HL-60 (cell line): ENCODE results near the gene HAVCR1.

ENCODE experiments used
- DNase-seq, 2 experiments: peaks; one replicate each; pipeline ENCODE4 v3.0.0-alpha.2; 2010 to 2020; ENCODE audit warnings: low read depth in 1 of 2, low spot score in 1 of 2
- H3K27ac ChIP-seq: fragments of 250-450 bp; sonication (Bioruptor Pico); replicated peaks from 2 replicates; pipeline ENCODE4 v1.5.1; 2020; ENCODE audit warnings: mild to moderate bottlenecking, moderate library complexity
- H3K27me3 ChIP-seq: fragments of 250-450 bp; sonication (Bioruptor Pico); 2 replicates; pipeline ENCODE4 v1.5.1; 2021; ENCODE audit warnings: mild to moderate bottlenecking, moderate library complexity; ENCODE audit not compliant: insufficient read depth, poor library complexity, severe bottlenecking
- H3K4me3 ChIP-seq: replicated peaks from 2 replicates; pipeline ENCODE4 v1.5.1; 2011; ENCODE audit warnings: mild to moderate bottlenecking, control low read depth, low read length; ENCODE audit not compliant: insufficient read depth
- GABPA ChIP-seq: IDR thresholded peaks from 2 replicates; pipeline ENCODE4 v1.6.1; 2012; ENCODE audit warnings: low read depth
- POLR2AphosphoS5 ChIP-seq: IDR thresholded peaks from 2 replicates; pipeline ENCODE4 v1.6.1; 2012; ENCODE audit warnings: low read depth
- SPI1 ChIP-seq: IDR thresholded peaks from 2 replicates; pipeline ENCODE4 v1.6.1; 2012; ENCODE audit warnings: low read depth, mild to moderate bottlenecking, borderline replicate concordance
- TF ChIP-seq, protein P1 (sequence below): IDR thresholded peaks from one replicate; pipeline ENCODE4 v1.5.1; 2011; ENCODE audit warnings: low read length, control low read depth, inconsistent platforms; ENCODE audit not compliant: insufficient read depth
- TF ChIP-seq, protein P2 (sequence below): IDR thresholded peaks from 2 replicates; pipeline ENCODE4 v1.6.1; 2012; ENCODE audit warnings: low read depth; ENCODE audit not compliant: insufficient replicate concordance

Gene HAVCR1

DNA sequence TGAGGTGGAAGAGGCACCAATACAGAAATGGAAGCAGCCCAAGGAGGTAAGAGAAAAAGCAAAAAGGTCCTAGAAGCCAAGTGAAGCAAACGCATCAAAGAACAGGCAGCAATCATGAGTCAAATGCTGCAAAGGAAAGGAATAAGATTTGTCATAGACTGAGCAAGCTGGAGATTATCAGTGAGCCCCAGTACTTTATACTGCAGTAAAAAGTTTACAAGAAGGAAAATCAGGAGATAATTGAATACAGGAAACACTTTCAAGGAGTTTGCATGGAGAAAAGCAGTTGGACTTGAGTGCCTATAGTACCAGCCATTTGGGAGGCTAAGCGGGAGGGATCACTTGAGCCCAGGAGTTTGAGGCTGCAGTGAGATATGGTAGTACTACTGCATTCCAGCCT is 7.2 kb upstream of the HAVCR1 start:
- TF ChIP-seq, protein P1, sequence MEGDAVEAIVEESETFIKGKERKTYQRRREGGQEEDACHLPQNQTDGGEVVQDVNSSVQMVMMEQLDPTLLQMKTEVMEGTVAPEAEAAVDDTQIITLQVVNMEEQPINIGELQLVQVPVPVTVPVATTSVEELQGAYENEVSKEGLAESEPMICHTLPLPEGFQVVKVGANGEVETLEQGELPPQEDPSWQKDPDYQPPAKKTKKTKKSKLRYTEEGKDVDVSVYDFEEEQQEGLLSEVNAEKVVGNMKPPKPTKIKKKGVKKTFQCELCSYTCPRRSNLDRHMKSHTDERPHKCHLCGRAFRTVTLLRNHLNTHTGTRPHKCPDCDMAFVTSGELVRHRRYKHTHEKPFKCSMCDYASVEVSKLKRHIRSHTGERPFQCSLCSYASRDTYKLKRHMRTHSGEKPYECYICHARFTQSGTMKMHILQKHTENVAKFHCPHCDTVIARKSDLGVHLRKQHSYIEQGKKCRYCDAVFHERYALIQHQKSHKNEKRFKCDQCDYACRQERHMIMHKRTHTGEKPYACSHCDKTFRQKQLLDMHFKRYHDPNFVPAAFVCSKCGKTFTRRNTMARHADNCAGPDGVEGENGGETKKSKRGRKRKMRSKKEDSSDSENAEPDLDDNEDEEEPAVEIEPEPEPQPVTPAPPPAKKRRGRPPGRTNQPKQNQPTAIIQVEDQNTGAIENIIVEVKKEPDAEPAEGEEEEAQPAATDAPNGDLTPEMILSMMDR, result no peak
- TF ChIP-seq, protein P2, sequence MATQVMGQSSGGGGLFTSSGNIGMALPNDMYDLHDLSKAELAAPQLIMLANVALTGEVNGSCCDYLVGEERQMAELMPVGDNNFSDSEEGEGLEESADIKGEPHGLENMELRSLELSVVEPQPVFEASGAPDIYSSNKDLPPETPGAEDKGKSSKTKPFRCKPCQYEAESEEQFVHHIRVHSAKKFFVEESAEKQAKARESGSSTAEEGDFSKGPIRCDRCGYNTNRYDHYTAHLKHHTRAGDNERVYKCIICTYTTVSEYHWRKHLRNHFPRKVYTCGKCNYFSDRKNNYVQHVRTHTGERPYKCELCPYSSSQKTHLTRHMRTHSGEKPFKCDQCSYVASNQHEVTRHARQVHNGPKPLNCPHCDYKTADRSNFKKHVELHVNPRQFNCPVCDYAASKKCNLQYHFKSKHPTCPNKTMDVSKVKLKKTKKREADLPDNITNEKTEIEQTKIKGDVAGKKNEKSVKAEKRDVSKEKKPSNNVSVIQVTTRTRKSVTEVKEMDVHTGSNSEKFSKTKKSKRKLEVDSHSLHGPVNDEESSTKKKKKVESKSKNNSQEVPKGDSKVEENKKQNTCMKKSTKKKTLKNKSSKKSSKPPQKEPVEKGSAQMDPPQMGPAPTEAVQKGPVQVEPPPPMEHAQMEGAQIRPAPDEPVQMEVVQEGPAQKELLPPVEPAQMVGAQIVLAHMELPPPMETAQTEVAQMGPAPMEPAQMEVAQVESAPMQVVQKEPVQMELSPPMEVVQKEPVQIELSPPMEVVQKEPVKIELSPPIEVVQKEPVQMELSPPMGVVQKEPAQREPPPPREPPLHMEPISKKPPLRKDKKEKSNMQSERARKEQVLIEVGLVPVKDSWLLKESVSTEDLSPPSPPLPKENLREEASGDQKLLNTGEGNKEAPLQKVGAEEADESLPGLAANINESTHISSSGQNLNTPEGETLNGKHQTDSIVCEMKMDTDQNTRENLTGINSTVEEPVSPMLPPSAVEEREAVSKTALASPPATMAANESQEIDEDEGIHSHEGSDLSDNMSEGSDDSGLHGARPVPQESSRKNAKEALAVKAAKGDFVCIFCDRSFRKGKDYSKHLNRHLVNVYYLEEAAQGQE, result no peak
- TF ChIP-seq GABPA, result no peak
- TF ChIP-seq SPI1, result no peak
- no peak for TF ChIP-seq POLR2AphosphoS5

DNA sequence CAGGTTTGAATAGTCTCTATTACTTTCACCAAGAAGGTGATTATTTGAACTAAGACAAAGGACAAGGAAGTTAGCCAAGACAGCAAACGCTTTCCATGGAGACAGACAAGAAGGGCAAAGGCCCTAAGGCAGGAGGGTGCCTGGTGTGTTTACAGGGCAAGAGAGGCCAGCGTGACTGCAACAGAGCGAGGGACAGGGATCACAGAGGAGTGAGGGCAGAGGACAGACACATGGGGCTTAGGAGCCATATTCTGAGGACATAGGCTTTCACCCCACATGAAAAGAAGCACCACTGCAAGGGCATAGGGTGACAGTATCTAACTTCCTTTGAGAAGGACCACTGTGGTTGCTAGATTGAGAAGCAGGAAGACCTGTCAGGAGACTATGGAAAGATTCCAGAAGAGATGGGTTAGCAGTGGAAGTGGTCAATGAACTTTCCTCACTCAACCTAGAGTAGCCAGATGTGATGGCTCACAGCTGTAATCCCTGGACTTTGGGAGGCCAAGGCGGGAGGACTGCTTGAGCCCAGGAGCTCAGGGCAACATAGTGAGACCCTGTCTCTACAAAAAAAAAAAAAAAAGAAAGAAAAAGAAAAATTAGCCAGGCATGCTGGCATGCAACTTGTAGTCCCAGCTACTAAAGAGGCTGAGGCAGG is 5.0 kb upstream of the HAVCR1 start:
- Histone ChIP-seq H3K4me3 (no peak overlapping the region), H3K27ac (no peak overlapping the region), H3K27me3 (no peaks in the 10 kb centered on the region)
- TF ChIP-seq, protein P2, result no peak
- no peak for TF ChIP-seq POLR2AphosphoS5
- TF ChIP-seq GABPA, result no peak
- TF ChIP-seq, protein P1, result no peak
- no peak for TF ChIP-seq SPI1
- no peak for DNase-seq

More for the DNA sequence above, 7.2 kb upstream of the HAVCR1 start:
- DNase-seq, result no peak
- H3K27ac ChIP-seq, result no peak overlapping the region
- no peak overlapping the region for H3K4me3 ChIP-seq
- H3K27me3 ChIP-seq, result no peaks in the 10 kb centered on the region

DNA sequence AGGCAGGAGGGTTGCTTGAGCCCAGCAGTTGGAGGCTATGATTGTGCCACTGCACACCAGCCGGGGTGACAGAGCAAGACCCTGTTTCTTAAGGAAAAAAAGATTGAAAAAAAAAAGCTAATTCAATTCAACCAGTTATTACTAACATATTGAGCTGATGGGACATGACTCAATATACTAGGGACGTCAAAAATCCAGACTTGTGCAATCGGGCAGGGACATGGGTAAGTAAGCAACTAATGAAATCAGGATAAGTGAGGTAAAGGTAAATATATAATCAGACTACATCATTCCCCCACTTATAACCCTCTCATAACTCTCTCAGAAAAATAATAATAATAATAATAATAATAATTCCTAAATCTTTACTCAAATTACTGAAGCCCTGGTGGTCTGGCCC is 975 bp upstream of the HAVCR1 start:
- no peaks in the 10 kb centered on the region for H3K27me3 ChIP-seq
- TF ChIP-seq, protein P2, result no peak
- TF ChIP-seq POLR2AphosphoS5 (no peak), SPI1 (no peak), GABPA (no peak)
- TF ChIP-seq, protein P1, result no peak

More for the DNA sequence above, 975 bp upstream of the HAVCR1 start:
- no peak overlapping the region for H3K27ac ChIP-seq
- no peak overlapping the region for H3K4me3 ChIP-seq
- no peak for DNase-seq
